Panc1 (cell line): ENCODE data around the gene UPK1B.

Experiments used
- POLR2AphosphoS5 ChIP-seq: IDR thresholded peaks from 2 replicates; pipeline ENCODE4 v1.6.1; 2012; ENCODE audit warnings: mild to moderate bottlenecking, low read depth, low read length, moderate library complexity
- REST ChIP-seq, 2 experiments: IDR thresholded peaks; 2 replicates each; pipeline ENCODE4 v1.6.1; 2011 to 2012; ENCODE audit warnings: low read depth in 2 of 2, control low read depth in 1 of 2, low read length in 1 of 2, mild to moderate bottlenecking in 1 of 2, moderate library complexity in 1 of 2; ENCODE audit not compliant: insufficient read depth in 1 of 2
- SIN3A ChIP-seq: IDR thresholded peaks from 2 replicates; pipeline ENCODE4 v1.6.1; 2012; ENCODE audit warnings: low read depth, mild to moderate bottlenecking, low read length, moderate library complexity, borderline replicate concordance; ENCODE audit not compliant: insufficient read depth
- TF ChIP-seq, protein P1 (sequence below): fragments of 450-650 bp; IDR thresholded peaks from 2 replicates; pipeline ENCODE4 v1.5.1; 2017; ENCODE audit warnings: mild to moderate bottlenecking

- TF ChIP-seq, protein P1, sequence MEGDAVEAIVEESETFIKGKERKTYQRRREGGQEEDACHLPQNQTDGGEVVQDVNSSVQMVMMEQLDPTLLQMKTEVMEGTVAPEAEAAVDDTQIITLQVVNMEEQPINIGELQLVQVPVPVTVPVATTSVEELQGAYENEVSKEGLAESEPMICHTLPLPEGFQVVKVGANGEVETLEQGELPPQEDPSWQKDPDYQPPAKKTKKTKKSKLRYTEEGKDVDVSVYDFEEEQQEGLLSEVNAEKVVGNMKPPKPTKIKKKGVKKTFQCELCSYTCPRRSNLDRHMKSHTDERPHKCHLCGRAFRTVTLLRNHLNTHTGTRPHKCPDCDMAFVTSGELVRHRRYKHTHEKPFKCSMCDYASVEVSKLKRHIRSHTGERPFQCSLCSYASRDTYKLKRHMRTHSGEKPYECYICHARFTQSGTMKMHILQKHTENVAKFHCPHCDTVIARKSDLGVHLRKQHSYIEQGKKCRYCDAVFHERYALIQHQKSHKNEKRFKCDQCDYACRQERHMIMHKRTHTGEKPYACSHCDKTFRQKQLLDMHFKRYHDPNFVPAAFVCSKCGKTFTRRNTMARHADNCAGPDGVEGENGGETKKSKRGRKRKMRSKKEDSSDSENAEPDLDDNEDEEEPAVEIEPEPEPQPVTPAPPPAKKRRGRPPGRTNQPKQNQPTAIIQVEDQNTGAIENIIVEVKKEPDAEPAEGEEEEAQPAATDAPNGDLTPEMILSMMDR: peak; percentile 70
- TF ChIP-seq POLR2AphosphoS5: no peak
- TF ChIP-seq REST (IDR thresholded peaks at IDR 0.05; ENCODE audit: insufficient read depth in 1 of 2, low read depth in 2 of 2, low read length in 1 of 2): no peak
- no peak for TF ChIP-seq SIN3A
Measured at GRCh38 chr3:119145500-119146167, 27.8 kb upstream of the UPK1B start, which contains the start of gene TEX55.
